ENCODE results near the gene FGFRL1.

The FGFRL1 gene

DNA sequence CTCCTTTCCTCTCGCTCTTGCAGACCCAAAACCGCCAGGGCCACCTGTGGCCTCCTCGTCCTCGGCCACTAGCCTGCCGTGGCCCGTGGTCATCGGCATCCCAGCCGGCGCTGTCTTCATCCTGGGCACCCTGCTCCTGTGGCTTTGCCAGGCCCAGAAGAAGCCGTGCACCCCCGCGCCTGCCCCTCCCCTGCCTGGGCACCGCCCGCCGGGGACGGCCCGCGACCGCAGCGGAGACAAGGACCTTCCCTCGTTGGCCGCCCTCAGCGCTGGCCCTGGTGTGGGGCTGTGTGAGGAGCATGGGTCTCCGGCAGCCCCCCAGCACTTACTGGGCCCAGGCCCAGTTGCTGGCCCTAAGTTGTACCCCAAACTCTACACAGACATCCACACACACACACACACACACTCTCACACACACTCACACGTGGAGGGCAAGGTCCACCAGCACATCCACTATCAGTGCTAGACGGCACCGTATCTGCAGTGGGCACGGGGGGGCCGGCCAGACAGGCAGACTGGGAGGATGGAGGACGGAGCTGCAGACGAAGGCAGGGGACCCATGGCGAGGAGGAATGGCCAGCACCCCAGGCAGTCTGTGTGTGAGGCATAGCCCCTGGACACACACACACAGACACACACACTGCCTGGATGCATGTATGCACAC, 13.6 kb downstream of the FGFRL1 start:
- DNase-seq: no peak

DNA sequence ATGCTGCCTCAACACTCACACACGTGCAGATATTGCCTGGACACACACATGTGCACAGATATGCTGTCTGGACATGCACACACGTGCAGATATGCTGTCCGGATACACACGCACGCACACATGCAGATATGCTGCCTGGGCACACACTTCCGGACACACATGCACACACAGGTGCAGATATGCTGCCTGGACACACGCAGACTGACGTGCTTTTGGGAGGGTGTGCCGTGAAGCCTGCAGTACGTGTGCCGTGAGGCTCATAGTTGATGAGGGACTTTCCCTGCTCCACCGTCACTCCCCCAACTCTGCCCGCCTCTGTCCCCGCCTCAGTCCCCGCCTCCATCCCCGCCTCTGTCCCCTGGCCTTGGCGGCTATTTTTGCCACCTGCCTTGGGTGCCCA, 14.7 kb downstream of the FGFRL1 start:
- DNase-seq: no peak

DNA sequence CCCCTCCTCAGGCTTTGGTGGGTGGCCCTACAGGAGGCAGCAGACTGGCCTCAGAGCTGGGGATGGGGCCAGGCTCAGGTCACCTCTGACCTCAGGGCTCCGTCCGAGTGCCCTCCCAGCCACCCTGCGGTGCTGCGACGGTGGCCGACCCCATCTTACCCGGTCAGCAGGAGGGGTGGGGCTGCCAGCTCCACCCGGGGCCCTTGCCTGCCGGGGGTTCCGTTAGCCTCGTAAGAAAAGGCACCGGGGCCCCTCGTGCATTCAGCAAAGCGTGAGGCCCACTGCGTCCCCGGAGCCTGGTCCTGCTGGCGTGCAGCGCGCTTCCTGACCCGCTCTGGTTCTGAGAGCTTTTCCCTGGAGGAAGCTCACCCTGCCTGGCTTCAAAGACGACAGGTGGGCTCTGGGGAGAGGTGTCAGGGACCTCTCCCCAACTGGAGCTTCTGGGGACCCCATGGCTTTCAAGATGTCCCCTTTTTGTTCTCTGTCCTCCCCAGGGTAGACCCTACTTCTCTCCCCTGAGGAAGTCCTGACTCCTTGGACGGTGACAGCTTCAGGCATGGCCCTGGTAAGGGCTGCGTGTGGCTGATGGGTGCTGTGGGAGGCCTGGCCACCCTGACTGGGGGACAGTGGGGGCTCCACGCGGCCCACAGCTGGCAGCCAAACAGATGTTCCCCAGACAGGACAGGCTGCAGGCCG, 15.9 kb downstream of the FGFRL1 start:
- no peak for DNase-seq

DNA sequence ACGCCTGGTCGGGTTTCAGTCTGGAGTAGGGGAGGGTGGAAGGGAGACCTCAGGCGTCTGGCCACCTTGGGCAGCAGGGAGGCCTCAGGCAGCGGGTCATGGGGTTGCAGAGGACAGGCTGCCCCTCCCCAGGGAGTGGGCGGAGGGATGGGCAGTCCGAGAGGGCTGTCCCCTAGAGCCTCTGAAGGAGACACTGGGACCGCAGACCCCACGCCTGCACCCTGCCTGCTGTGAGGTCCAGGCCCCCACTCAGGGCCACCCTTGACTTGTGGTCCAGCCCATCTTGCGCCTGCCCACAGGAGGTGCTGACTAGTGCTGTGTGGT, 16.5 kb downstream of the FGFRL1 start:
- no peak for DNase-seq

DNA sequence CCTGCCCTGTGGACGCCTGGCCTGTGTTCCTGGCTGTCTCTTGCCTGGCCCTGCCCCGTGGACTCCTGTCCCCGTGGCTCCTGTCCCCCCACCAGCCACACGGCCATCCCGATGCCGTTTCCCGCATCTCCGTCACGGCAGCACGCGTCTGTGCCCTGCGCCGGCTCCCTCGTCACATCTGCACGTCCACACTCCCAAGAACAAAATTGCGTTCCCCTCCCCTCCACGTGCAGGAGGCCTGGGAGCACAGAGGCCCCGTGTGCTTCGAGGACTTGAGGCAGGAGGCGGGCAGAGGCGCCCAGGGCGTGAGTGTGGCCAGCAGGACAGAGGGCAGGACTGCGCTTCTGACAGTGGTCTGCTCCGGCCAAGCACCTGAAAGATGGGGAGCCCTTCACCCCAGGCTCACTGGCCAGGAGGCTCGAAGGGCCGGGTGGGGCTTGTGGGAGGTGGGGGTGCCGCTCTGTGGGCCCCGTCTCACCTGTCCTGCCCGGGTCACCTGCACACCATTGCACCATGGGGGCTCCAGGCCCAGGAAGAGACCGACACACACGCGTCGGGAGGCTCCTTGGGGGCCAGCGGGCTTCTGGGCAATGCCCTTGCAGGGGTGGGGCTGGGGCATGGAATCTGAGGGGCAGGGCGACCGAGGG, 17.3 kb downstream of the FGFRL1 start:
- no peak for DNase-seq

DNA sequence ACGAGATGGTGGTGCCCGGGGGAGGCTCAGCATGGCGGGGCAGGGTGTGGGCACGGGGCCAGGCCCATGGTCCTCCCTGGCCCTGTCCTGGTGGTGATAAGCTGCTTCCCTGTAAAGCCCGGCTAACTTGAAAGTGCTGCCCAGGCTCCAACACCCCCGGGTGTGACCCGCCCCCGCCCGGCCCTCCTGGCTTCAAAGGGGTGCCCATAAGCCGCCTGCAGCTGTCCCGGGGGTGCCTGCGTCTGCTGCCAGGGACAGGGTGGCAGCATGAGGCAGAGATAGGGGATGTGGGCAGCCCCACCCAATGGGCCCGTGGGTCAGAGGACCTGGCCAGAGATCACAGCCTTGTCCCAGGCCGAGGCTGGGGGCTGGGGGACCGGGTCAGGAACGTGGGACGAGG, 18.1 kb downstream of the FGFRL1 start:
- no peak for DNase-seq

DNA sequence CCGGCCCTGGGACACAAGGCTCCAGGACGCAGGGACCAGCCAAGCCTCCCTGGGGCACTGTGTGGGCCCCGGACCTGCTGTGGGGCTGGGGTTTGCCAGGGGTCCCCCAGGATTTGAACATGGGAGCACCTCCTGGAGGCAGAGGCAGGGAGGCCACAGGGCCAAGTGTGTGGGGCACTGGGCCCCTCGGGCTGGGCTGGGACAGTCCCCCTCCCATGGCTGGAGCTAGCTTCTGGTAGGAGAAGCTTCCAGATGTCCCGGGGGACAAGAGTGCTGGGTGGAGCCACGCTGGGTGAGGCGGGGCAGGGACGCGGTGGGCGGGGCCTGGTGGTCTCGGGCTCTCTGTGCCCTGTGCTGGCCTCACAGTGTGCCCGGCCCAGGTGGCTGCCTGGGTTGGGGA, 18.6 kb downstream of the FGFRL1 start:
- DNase-seq: no peak

DNA sequence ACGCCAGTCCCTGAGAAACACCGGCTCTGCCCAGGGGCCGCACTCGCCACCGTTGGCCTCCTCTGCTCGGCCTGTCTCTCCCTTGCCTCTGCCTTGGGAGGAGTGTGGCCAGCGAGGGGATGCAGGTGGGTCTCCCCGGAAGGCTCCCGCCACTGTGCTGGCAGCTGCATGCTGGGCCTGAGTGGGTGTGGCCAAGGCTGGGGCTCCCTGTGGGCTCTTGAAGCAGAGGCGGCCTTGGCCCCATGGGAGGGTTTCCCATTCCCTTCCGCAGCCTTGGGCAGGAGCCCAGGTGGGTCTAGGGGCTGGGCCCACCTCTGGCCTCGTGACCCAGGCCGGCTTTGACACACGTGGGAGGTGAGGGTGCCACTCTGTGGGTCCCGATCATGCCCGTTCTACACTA, 19.1 kb downstream of the FGFRL1 start:
- no peak for DNase-seq

DNA sequence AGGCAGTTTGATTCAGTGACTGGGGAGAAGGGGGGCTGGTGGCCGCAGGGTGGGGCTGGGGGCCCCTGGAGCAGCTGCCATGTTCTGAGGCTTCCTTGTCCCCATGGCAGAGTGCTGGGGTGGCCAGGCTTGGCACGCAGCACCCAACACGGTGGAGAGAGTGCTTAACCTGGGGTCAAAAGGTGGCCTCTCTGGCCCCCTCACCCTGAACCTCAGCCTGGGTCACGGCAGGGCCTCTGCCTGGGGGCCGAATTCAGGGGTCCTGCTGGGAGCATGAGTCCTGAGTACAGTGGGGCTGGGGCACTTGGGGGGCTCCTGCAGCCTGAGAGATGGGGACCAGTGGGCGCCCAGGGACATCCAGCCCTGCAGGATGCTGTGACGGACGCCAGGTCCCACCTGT, 19.9 kb downstream of the FGFRL1 start:
- DNase-seq: no peak

DNA sequence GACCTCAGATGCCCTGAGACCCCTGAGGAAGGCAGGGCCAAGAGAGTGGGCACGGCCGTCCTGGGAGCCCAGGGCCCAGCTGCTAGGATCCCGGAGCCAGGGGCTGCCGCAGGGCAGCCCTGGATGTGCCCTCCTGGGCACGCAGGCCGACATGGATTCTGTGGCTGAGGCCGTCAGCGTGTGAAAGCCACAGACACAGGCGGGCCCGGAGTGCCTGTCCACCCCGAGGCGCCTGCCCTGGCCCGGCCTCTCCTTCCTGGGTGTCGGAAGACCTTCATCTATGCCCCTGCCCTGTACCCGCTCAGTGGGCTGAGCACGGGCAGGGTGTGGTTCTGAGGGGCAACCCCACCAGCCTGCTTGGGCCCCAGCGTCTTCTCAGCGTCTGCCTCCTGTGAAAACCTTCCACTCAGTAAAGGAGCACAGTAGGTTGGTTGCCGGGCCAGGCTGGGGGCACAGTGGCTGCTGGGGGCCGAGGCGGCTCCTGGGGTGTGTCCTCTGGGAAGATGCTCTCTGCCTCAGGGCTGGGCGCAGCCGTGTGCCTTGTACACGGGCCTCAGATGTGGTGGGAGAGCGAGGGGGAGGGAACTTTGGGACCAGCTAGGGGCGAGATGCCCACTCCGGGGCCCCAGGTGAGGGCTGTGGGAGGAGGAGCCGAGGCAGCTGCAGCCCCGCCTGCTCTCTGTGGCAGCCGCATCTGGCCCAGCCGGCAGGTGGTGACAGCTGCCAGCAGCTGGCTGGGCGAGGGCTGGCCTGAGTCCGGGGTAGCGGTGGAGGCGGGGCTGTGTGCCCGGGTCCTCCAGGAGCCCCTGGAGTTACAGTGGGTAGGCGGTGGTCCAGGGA, 20.8 kb downstream of the FGFRL1 start:
- DNase-seq: no peak

DNA sequence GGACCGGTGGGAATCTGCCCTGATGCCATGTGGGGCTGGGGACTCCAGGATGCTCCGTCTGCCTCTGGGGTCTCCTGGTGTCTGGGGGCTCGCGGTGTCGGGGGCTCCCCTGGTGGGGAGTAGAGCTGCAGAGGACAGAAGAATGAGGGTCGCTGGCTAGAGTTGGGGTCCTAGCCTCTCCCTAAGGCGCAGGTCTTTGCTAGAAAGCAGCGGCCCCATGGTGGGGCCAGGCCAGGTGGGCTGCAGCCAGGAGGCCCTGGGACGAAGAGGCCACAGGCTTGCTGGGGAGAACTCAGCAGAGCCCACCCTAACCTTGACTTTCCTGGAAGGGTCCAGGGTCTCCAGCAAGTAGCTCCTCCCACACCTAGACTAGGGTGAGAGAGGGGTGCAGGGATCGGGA, 21.4 kb downstream of the FGFRL1 start:
- no peak for DNase-seq

DNA sequence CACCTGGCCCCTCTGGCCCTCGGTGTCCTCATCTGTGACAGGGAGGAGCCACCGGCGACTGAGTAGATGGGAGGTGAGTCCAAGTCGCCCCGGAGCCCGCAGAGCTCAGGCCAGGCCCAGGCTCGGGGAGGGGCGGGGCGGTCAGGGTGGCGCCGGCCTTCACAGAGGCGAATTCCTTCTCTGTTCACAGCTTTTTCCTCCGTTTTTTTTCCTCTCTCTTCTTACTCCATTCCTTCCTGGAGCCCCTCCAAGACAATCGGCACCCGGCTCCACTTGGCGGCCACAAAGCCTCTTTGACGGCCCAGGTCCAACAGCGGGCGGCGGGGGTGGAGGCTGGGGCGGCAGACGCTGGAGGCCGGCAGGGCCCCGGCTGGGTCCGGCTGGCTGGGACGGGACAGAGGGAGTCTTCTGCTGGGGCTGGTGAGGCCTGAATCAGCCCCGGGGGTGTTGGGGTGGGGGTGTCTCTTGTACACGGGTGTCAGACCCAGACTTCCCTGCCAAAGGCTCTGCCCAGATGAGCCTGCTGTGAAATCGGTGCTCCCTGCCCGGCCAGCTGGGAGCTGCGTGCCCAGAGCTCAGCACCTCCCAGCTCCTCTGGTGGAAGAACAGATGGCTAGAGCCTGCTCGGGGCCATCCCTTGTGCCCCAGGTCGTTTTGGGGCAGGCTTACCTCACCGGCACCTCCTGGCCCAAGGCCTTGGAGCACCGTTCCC, 22.6 kb downstream of the FGFRL1 start:
- no peak for DNase-seq

DNA sequence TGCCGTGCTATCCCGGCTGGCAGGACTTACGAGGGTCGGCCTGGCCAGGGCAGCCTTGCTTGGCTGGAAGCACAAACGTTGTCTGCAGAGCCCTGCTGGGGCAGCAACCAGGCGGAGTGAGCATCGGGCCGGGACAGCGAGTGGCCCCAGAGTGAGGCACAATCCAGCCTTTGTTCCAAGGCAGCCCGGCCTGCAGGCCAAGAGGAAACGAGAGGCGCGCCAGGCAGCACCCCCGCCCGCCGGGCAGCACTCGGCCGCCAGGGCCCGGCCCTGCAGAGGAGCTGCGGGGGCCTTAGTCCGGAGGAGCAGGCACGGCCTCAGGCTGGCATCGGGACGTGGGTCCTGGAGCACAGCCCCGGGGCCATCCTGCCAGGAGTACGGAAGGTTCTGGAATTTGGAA, 24.1 kb downstream of the FGFRL1 start:
- no peak for DNase-seq

DNA sequence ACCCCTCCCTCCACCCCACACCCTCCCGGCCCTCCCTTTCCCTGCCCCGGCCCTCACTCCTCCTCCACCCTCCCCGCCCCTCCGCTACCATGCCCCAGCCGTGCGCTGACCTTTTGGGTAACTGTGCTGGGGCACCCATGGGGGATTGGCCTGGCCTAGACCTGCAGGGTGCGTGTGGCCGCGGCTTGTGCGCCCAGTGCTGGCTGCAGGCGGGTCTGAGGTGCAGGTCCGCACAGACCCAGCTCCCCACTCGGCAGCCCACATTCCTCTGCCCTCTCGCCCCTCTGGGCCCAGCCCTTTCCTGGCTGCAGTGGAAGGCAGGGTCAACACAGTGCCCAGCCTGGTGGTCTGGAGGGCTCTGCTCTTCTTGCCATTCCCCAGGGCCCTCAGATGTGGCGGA, 24.7 kb downstream of the FGFRL1 start:
- no peak for DNase-seq

DNA sequence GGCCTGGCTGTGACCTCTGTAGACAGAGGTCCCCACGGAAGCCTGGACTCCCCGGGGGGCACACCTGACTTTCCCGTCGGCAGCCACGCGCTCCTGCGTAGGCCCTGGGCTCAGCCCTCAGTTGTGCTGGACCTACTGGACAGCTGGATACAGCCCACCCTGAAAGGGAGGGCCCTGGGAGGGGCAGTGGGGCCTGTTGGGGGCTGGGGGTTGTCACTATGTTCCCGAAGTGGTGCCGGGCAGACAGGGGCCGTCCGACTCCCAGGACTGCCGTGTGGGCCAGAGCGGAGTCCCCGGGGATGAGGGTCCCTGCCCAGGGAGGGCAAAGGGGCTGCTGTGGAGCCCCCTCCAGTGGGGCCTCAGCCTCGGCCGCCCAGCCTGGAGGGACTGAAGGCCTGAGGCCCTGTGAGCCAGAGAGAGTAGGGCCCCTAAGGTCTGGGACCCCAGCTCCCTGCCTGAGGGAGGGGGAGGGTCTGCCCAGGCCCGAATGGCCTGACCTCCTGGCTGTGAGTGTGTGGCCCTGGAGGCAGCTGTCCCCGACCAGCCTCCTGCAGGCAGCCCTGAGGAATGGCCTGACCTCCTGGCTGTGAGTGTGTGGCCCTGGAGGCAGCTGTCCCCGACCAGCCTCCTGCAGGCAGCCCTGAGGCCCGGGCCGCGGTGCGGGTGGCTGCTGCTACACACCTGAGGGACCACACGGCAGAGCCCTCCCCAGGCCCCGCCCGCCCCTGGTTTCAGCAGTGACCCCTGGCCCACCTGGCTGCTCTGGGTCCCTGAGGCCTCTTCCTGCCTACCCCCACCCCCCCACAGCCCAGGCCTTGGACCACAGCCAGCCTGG, 25.8 kb downstream of the FGFRL1 start:
- DNase-seq: no peak

DNA sequence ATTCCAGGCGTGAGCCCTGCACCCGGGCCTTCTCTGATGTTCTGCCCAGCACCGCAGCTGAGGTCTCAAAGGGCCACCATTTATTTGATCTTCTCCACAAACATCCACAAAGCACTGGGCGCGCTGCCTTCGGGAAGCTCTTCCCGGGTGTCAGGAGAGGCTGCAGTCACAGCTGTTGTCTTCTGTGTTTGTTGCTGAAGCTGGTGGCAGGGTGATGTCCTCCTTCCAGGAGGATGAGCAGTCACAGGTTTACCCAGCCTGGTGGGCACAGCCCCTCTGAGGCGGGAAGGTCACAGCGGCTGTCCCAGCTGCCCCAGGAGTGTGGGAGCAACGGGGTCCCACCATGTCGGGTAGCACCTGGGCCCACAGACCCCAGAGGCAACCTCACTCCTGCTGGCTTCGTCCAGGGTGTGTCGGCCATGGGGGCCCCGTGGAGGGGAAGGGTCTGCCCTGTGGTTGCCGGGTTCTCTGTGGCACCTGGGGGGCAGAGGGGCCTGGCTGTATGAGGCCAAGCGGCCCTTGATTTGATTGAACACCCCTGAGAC, 27.6 kb downstream of the FGFRL1 start:
- DNase-seq: no peak

DNA sequence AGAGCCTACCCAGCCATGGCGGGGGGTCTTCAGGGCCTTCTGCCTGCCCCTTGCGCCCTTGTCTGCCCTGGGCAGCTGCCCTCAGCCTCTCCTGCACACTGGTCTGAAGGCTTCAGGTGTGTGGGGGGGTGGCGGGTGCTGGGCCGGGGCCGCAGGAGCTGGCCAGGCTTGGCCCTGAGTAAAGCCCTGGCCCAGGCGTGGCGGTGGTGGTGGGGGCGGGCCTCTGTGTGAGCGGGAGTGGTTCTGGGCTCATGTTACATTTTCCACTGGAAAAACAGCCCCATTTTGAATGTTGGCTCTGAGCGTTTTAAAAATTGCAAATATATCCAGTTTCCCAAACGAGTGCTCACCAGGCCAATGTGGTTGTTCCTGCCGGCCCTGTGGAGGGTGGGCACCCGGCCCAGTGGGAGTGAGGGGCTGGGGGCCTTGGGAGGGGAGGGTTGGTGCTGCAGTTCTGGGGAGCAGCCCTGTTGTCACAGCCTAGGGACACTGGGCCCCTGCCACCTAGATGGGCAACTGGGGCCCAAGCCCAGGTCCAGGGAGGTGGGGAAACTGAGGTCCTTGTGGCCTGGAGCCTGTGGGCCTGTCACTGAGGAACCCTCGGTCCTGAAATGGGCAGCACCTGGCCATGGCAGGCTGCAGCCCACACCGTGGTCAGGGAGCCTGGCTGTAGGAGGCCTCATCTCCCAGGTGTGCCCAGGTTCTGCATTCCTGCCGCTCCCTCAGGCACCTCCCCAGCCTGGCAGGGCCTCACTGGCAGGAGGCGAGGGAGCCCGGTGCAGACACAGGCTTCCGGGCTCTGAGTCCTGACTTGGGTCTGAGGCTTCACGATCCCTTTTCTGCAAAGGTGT, 28.3 kb downstream of the FGFRL1 start:
- no peak for DNase-seq

DNA sequence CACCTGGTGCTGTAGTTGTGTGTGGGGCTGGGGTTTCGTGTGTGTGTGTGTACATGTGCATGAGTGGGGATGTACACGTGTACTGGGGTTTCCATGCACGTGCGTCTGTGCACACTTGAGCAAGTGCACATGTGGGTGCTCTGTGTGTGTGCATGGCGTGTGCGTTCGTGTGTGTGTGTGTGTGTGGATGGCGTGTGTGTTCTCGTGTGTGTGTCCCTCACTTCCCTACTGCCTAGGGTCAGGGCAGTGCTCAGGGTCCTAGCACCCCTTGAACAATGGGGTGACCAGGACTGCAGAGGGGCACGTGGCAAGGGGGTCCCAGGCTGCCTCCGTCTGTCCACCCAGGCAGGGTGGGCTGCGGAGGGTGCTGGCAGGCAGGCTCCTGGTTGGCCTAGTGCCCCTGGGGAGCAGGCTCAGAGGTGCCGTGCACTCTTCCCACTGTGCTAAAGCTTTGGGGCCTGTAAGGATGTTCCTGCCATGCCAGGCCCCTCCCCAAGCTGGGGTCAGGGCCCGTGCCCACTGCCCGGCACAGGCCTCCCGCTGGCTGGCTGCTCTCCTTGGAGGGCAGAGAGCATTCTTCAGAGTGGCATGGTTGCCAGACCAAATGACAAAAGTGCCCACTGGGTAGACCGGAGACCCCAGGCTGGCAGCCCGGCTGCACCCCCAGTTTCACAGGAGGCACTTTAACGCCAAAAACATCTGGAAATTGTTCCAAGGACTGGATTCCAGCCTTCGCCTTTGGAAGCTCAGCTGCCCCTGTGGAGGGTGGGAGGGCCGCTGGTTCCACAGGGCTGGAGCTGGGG, 29.1 kb downstream of the FGFRL1 start:
- DNase-seq: no peak

DNA sequence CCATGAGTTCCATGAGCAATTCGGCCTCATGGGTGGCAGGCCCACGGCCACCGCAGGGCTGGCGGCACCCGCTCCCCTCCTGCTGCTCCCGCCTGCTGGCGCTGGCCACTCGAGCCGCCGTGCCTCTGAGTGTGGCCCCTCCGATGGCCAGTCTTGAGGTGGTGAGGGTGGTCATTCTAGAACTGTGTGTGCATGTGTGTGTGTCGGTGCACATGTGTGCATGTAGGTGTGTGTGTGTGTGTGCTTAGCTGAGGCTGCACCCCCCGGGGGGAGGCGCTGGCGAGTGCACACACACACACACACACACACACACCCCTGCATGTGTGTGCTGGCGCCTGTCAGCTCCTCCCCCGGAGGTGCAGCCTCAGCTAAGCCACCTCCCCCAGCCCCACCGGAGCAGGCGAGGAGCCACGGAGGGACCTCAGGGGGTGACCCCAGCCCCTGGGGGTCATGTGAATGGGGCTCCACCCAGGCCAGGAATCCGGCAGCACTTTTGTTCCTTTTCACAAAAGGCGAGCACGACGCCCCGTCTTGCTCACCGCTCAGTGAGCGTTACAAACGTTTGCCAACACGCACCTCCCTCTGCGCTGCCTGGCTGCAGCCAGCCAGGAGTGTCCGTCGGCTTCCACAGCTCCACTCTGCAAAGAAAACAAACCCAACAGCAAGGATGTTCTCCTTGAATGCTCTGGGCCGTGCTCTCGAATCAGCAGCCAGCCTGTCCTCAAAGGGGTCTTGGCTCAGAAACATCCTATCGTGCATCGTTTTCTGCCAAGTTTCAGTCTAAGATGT, 29.9 kb downstream of the FGFRL1 start:
- no peak for DNase-seq

Data from KG1 (cell line).